Esophagus muscularis mucosa (tissue), 4 donors: ENCODE measurements around the gene HYI. TPM values are rescaled to one million over a fixed set of nuclear protein-coding genes. Genes with fewer than 3 reads are reported as not detected.
"Not testable (repeated sequence)": the region's sequence is repeated elsewhere in the genome, so short reads cannot be mapped to it uniquely, and the experiment has no call there.

Experiments
- DNase-seq: peaks from one replicate; pipeline ENCODE4 v3.0.0-alpha.2; 2017; ENCODE audit errors: extremely low spot score
- H3K27ac ChIP-seq, 4 donors: fragments of 200-600 bp; sonication (generic); replicated peaks in 1 of 4; 1 replicate in 3 of 4; 2 replicates in 1 of 4; pipeline ENCODE4 v1.5.1; 2016 to 2019; ENCODE audit warnings: mild to moderate bottlenecking in 1 of 4
- H3K27me3 ChIP-seq, 4 donors: fragments of 200-600 bp; sonication (generic); one replicate each; pipeline versions ENCODE4 v1.5.1 to v1.6.0; 2016 to 2019
- H3K36me3 ChIP-seq, 4 donors: fragments of 200-600 bp; sonication (generic); one replicate each; pipeline ENCODE4 v1.5.1; 2016 to 2019
- H3K4me1 ChIP-seq, 4 donors: fragments of 200-600 bp; sonication (generic); one replicate each; pipeline ENCODE4 v1.5.1; 2016 to 2019
- H3K4me3 ChIP-seq, 4 donors: fragments of 200-600 bp; sonication (generic); 1 replicate in 2 of 4; 2 replicates in 2 of 4; pipeline ENCODE4 v1.5.1; 2016 to 2019; ENCODE audit warnings: mild to moderate bottlenecking in 4 of 4, moderate library complexity in 1 of 4
- H3K9me3 ChIP-seq, 4 donors: fragments of 200-600 bp; sonication (generic); 1 replicate in 3 of 4; 2 replicates in 1 of 4; pipeline ENCODE4 v1.5.1; 2016 to 2019
- CTCF ChIP-seq, 3 experiments: fragments of 200-600 bp in 2 of 3; fragments of 450-650 bp in 1 of 3; sonication (generic) in 2 of 3; IDR thresholded peaks; one replicate each; pipeline ENCODE4 v1.5.1; 2017 to 2019; ENCODE audit warnings: antibody characterized with exemption in 3 of 3, mild to moderate bottlenecking in 2 of 3, moderate library complexity in 1 of 3
- EP300 ChIP-seq: sonication (generic); formaldehyde crosslinking; IDR thresholded peaks from one replicate; pipeline ENCODE4 v1.6.1; 2017; ENCODE audit warnings: antibody characterized with exemption
- POLR2A ChIP-seq: fragments of 450-650 bp; IDR thresholded peaks from one replicate; pipeline ENCODE4 v1.6.1; 2017; ENCODE audit warnings: antibody characterized with exemption, moderate library complexity, mild to moderate bottlenecking, low read depth
- POLR2AphosphoS5 ChIP-seq, 2 donors: sonication (generic); formaldehyde crosslinking; IDR thresholded peaks; one replicate each; pipeline ENCODE4 v1.6.1; 2017; ENCODE audit warnings: antibody characterized with exemption in 2 of 2
- WGBS: methylation state at CpG from one replicate; pipeline ENCODE4 v1.1.5; 2018; 5-methylcytosine and 5-hydroxymethylcytosine counted together
- intact Hi-C: fragments of 100-400 bp; cut with DNase I; formaldehyde crosslinking; loops from one replicate; pipeline ENCODE4 v1.15.1; 2023
- total RNA-seq, 4 donors: library from RNA; depleted of rRNA; stranded (reverse); fragments of >200 nt; gene quantifications; one replicate each; pipeline versions ENCODE4 v1.1.0 to v1.2.1, GENCODE V29; 2016

Gene HYI
- total RNA-seq, 4 donors from 2014 or later: 36.3 to 60.5 (median 50.6) TPM

DNA sequence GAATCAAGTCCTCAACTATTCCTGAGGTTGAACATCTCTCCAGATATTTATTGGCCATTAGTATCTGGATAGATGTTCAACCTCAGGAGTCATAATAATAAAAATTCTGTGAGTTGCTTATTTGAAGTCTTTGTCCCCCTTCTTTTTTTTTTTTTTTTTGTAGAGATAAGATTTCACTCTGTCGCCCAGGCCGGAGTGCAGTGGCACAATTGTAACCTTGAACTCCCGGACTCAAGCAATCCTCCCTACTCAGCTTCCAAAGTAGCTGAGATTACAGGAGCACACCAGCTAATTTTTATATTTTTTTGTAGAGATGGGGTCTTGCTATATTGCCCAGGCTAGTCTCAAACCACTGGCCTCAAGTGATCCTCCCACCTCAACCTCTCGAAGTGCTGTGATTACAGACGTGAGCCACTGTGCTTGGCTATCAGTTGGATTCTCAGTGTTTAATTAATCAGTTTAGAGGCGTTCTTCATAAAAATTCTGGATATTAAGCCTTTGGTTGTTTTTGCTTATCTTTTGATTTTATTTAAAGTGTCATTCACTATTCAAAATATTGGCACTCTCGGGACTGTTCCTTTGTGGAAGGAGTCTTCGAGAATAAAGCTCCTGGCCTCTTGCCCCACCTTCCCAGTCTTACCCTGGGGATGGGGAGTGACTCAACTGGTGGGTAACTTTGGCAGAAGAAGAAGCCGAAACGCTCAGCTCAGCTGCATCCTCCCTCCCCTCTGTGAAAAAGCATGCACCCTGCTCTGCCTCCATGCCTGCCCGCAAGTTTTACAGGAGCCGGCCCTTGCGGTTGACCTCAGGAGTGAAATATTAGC is 11.2 kb upstream of the HYI start:
- no peaks in the 10 kb centered on the region for H3K36me3 ChIP-seq
- no peaks in the 10 kb centered on the region for H3K4me1 ChIP-seq
- DNase-seq: no peak
- 91% methylated on average over 13 of the region's 13 CpGs for WGBS
- no peak overlapping the region for H3K27ac ChIP-seq
- H3K27me3 ChIP-seq: no peaks in the 10 kb centered on the region
- TF ChIP-seq EP300 (no peak), POLR2A (no peak), CTCF (IDR thresholded peaks at IDR 0.05) (no peak), POLR2AphosphoS5 (IDR thresholded peaks at IDR 0.05) (no peak)
- H3K9me3 ChIP-seq: no peaks in the 10 kb centered on the region
- intact Hi-C loops: no loop called here
- H3K4me3 ChIP-seq: no peak overlapping the region

- intact Hi-C loops: no loop called here
- Histone ChIP-seq H3K4me3 (no peak overlapping the region), H3K36me3 (no peaks in the 10 kb centered on the region), H3K9me3 (no peaks in the 10 kb centered on the region), H3K27me3 (no peaks in the 10 kb centered on the region), H3K4me1 (no peaks in the 10 kb centered on the region), H3K27ac (no peak overlapping the region)
- TF ChIP-seq CTCF (IDR thresholded peaks at IDR 0.05) (no peak), EP300 (no peak), POLR2A (no peak), POLR2AphosphoS5 (IDR thresholded peaks at IDR 0.05) (no peak)
- WGBS: 77% methylated on average over 2 of the region's 2 CpGs
- DNase-seq: no peak
These were observed 9.7 kb upstream of the HYI start for GRCh38 chr1:43463479-43463878.

GRCh38 chr1:43460988-43461693 is 7.4 kb upstream of the HYI start:
- no peaks in the 10 kb centered on the region for H3K4me1 ChIP-seq
- no peak overlapping the region for H3K4me3 ChIP-seq
- TF ChIP-seq POLR2A (no peak), CTCF (IDR thresholded peaks at IDR 0.05) (no peak), POLR2AphosphoS5 (IDR thresholded peaks at IDR 0.05) (no peak), EP300 (no peak)
- H3K36me3 ChIP-seq: no peaks in the 10 kb centered on the region
- WGBS: 93% methylated on average over 5 of the region's 5 CpGs
- DNase-seq: peak; percentile 83
- no peak overlapping the region for H3K27ac ChIP-seq
- H3K9me3 ChIP-seq: no peaks in the 10 kb centered on the region
- intact Hi-C loops: no loop called here
- H3K27me3 ChIP-seq: no peaks in the 10 kb centered on the region

DNA sequence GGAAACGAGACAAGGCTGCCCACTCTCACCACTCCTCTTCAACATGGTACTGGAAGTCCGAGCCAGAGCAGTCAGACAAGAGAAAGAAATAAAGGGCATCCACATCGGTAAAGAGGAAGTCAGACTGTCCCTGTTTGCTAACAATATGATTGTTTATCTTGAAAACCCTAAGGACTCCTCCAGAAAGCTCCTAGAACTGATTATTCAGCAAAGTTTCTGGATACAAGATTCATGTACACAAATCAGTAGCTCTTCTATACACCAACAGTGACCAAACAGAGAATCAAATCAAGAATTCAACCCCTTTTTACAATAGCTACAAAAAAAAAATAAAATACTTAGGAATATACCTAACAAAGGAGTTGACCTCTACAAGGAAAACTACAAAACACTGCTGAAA is 4.6 kb upstream of the HYI start:
- 79% methylated on average over 3 of the region's 3 CpGs for WGBS
- intact Hi-C loops: not testable (repeated sequence)
- peaks cover 6 to 13% (median 11%) of the 10 kb centered on the region in 4 donors for H3K4me1 ChIP-seq

DNA sequence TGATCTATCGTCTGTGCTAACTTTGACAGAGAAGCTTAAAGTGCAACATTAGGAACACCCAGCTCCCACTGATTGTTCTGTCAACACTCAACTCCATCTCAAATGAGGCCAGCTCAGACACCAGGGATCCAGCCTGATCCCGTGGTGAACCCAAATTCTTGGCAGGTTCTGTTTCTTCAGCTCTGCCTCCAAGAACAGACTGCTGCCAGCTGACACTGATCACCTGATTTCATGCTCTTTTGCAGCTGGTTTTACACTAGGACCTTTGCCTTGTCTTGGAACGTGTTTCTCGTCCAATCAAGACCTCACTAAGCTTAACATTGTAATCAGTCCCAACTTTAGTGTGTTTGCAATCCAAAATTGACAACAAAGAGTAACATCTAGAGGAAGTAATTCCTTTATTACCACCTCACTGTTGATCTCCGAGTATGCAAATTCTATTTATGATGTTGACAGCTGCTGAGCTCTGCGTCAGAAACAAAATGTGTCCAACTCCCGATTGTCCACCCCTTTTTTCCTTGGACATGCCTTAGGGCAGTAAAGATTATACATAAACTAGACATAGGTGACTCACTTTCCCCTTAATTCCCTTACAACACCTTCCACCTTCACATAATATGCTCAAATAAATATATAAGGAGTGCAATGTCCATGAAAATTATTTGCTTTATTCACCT is 1.6 kb upstream of the HYI start:
- peaks cover 5 to 20% (median 18%) of the 10 kb centered on the region in 4 donors for H3K36me3 ChIP-seq
- no peak overlapping the region for H3K4me3 ChIP-seq
- TF ChIP-seq POLR2AphosphoS5 (IDR thresholded peaks at IDR 0.05) (no peak), CTCF (IDR thresholded peaks at IDR 0.05) (no peak), EP300 (no peak), POLR2A (no peak)
- WGBS: 76% methylated on average over 7 of the region's 7 CpGs
- no peak for DNase-seq
- H3K9me3 ChIP-seq: no peaks in the 10 kb centered on the region
- H3K27ac ChIP-seq: peak overlapping the region in 1 of 4 donors; percentile 91
- intact Hi-C loops: no loop called here
- H3K4me1 ChIP-seq: peaks cover 15 to 29% (median 27%) of the 10 kb centered on the region in 4 donors
- no peaks in the 10 kb centered on the region for H3K27me3 ChIP-seq

More for the DNA sequence above, 4.6 kb upstream of the HYI start:
- H3K9me3 ChIP-seq, H3K27ac ChIP-seq, DNase-seq, H3K4me3 ChIP-seq, H3K36me3 ChIP-seq, H3K27me3 ChIP-seq: not testable (repeated sequence)
